GM12864 (cell line): ENCODE data around the gene ABHD12.
"Not testable (repeated sequence)": the region's sequence is repeated elsewhere in the genome, so short reads cannot be mapped to it uniquely, and the experiment has no call there.

Experiments
- DNase-seq: peaks from one replicate; pipeline ENCODE4 v3.0.0-alpha.2; 2011; ENCODE audit warnings: low read depth
- H3K4me3 ChIP-seq: 2 replicates; pipeline ENCODE4 v1.5.1; 2011; ENCODE audit warnings: mild to moderate bottlenecking, low read depth, low read length, control low read depth
- TF ChIP-seq, protein P1 (sequence below): IDR thresholded peaks from 2 replicates; pipeline ENCODE4 v1.5.1; 2011; ENCODE audit warnings: low read depth, mild to moderate bottlenecking, moderate library complexity, low read length, control low read depth, inconsistent platforms; ENCODE audit errors: missing control alignments

ABHD12 gene

DNA sequence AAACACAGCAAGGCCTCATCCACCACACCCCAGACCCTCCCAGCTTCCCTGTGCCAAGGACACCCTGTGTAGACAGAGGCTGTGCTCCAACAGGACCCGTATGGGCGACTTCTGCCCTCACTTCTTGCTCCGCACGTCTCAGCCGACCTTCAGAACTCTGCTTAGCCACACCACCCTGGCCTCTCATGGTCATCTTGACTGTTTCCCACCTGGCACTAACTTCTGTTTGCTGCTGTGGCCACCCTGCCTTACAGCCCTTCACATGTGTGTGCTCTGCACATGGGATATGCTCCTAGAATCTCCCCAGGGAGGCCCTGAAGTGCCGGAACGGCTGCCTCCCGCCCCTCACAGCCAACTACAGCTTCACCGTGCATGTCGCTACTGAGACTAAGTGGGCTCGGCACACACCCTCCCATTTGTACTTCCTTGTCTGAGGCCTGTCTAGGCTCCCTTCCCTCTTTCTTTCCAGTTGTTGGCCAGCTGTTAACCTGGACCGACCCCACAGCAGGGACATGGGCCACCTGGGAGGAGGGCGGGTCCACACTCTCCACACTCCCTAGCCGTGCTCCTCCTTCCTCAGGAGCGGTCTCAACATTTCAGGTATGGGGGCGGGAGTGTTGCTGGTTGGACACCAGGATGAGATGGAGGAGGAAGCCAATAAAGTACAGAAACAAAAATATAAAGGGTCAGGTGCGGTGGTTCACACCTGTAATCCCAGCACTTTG lies 73.1 kb downstream of the ABHD12 start:
- TF ChIP-seq, protein P1, sequence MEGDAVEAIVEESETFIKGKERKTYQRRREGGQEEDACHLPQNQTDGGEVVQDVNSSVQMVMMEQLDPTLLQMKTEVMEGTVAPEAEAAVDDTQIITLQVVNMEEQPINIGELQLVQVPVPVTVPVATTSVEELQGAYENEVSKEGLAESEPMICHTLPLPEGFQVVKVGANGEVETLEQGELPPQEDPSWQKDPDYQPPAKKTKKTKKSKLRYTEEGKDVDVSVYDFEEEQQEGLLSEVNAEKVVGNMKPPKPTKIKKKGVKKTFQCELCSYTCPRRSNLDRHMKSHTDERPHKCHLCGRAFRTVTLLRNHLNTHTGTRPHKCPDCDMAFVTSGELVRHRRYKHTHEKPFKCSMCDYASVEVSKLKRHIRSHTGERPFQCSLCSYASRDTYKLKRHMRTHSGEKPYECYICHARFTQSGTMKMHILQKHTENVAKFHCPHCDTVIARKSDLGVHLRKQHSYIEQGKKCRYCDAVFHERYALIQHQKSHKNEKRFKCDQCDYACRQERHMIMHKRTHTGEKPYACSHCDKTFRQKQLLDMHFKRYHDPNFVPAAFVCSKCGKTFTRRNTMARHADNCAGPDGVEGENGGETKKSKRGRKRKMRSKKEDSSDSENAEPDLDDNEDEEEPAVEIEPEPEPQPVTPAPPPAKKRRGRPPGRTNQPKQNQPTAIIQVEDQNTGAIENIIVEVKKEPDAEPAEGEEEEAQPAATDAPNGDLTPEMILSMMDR: no peak
- H3K4me3 ChIP-seq: no peak overlapping the region
- no peak for DNase-seq

DNA sequence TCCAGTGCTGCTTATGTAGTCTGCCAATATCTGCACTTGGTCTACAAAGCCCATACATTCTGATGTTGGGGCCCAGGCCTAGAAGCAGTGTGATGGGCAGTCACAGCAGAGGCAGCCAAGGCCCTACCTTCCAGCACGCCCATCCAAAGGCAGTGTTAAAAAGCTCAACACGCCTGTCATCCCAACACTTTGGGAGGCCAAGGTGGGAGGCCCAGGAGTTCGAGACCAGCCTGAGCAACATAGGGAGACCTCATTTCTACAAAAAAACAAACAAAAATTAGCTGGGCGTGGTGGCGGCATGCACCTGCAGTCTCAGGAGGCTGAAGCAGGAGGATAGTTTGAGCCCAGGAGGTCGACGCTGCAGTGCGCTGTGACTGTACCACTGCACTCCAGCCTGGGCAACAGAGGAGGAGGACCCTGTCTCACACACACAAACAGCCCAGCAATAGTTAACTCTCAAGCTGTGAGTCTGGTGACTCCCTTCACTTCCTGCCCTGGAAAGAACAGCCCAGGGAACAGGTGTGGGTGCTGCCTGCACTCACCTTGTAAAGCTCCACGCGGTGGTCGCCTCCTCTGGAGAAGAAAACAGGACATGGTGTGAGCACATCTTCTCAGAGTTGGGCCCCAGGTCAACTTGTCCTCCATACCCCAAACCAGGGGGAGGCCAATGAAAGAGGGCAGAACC lies 74.0 kb downstream of the ABHD12 start:
- TF ChIP-seq, protein P1: no peak
- no peak for DNase-seq

DNA sequence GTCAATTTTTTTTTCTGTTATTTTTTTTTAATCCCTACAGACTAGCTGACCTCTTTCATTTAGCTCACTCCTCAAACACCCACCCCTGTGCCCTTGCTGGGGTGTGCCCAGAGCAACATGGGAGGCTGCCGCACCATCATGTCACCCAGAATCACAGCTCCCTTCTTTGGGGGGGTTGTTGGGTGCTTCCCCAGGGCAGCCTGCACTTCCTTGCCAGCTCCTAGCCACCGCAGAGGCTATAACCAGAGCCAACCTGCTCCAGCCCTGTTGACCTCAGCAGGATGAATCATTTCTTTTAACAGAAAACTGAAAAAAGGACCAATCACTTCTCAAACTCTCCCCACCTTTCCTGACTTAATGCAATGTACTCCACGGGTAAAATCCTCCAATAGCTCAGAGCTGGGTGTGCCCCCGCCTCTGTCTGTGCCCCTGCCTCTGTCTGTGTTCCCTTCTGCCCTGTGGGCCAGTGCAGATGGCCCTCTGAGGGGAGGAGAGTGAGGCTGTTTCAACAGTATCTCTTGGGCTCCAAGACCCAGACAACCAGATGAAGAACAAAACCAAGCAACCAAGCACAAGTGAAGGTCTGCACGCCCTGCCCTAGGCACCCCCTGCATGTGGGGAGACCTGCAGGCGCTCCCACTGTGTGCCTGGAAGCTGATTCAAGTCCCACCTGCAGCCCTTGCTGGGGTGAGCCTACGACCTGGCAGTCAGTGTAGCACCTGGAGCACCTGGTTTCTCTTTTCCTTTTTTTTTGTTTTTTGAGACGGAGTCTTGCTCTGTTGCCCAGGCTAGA lies 75.0 kb downstream of the ABHD12 start:
- TF ChIP-seq, protein P1: no peak
- no peak overlapping the region for H3K4me3 ChIP-seq
- no peak for DNase-seq

More for the DNA sequence above, 74.0 kb downstream of the ABHD12 start:
- no peak overlapping the region for H3K4me3 ChIP-seq

DNA sequence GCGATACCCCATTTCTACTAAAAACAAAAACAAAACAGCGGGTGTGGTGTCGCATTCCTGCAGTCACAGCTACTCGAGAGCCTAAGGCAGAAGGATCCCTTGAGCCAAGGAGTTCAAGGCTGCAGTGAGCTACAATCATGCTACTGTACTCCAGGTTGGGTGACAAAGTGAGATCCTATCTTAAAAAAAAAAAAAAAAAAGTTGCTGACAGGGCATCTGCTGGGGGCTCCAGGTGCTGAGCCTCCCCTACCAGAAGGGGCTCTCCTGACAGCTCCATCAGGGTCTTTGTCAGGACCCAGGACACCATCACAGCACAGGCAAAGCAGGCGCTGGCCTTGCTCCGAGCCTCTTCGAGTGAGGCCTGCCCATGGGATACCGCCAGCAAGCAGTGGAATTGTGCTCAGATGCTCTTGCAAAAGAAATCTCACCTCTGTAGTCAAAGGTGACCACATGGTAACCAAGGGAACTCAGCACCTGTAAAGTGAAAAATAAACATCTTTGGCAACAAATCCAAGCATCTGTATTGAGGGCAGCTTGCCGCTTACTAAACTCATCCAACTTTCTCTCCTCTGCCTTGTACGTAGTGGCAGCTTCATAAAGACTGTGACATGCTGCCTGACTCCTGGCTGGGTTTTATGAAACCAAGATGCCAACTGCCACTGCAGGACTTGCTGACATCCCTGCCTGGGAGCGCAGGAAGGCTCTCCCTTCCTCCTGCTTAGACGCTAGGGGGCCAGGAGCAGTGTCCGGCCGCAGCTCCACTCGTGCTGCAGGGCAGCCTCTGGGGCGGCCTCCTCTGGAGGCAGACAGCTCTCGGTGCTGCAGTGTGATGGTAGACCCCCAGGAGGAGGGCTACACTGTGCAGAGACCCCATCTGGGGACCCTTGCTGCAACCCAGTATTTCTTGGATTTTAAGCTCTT lies 75.9 kb downstream of the ABHD12 start:
- DNase-seq: no peak
- TF ChIP-seq, protein P1: no peak
- no peak overlapping the region for H3K4me3 ChIP-seq

DNA sequence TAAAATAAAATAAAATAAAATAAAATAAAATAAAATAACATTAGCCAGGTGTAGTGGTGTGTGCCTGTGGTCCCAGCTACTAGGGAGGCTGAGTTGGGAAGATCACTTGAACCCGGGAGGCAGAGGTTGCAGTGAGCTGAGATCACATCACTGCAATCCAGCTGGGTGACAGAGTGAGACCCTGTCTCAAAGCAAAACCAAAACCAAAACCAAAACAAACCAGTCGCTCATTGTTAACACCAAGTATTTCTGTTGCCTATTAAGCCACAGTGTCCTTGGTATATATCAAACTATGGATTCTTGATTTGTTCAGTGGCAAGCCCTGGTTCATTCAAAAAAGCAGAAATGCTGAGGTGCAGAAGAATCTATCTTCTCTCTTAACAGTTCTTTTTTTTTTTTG lies 77.0 kb downstream of the ABHD12 start:
- DNase-seq: no peak
- no peak overlapping the region for H3K4me3 ChIP-seq
- TF ChIP-seq, protein P1: no peak

DNA sequence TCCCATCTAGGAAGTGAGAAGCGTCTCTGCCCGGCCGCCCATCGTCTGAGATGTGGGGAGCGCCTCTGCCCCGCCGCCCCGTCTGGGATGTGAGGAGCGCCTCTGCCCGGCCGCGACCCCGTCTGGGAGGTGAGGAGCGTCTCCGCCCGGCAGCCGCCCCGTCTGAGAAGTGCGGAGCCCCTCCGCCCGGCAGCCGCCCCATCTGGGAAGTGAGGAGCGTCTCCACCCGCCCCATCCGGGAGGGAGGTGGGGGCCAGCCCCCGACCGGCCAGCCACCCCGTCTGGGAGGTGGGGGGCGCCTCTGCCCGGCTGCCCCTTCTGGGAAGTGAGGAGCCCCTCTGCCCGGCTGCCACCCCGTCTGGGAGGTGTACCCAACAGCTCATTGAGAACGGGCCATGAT lies 77.9 kb downstream of the ABHD12 start:
- not testable (repeated sequence) for DNase-seq, H3K4me3 ChIP-seq
